ENCODE results near the gene GRIN1. TPM values are rescaled to one million over a fixed set of nuclear protein-coding genes. Genes with fewer than 3 reads are reported as not detected.

GRIN1 gene
- total RNA-seq, 1 donor from 2014 or later = 0.18 TPM

DNA sequence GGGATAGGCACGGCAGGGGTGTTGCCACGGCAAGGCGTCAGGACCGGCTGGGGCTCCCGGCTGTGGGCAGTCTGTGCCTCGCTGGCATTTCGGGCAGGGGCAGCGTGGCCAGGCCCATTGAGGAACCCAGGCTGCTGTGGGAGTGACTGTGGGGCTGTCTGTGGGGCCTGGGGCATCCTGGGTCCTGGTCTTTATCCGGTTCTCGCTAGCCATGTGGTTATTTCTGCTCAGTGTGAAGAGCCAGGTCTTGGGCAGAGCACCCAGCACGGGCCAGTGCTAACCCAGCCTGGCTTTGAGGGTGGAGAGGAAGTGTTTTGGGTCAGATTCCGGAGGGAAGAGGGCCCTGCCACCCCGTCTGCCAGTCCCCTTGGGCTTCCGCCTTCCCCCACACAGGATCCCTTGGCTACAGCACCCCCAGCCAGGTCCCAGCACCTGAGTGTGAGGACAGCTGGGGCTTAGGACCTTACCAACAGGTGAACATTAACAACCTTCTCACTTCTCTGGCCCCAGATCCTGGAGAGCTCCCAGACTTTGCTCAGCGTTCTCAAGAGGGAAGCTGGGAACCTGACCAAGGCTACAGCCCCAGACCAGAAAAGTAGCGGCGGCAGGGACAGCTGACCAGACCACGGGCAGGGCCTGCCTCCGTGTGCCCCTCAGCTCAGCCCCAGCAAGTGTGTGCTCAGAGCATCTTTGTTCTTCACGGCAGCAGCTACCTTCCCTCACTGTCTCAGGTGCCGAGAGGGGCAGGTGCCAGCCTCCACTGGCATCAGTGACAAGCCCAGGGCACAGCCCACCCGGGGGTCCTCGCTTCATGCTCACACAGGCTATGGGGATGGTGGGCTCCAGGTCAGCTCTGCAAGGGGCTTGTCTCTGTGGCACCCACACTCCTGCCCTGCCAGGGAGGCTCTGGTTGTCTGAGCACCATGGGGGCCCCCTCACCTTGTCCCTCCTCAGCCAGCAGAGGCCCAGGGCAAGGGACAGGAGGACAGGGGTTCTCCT lies 50.6 kb downstream of the GRIN1 start:
- DNase-seq (ENCODE audit: low read depth) (no peak), FAIRE-seq (no peak)
- peaks cover 7% of the 10 kb centered on the region for H3K36me3 Mint-ChIP-seq (ENCODE audit: low read depth, unreplicated experiment)
- peak overlapping the region; percentile 87 for H2AFZ ChIP-seq (ENCODE audit: low read depth, low read length)
- H3K9me3 Mint-ChIP-seq (ENCODE audit: unreplicated experiment) = no peaks in the 10 kb centered on the region
- peak overlapping the region; percentile 99 for H3K4me2 ChIP-seq (ENCODE audit: low read length)
- peaks cover 19% of the 10 kb centered on the region for H3K4me1 ChIP-seq (ENCODE audit: insufficient read depth, low read length)
- no peaks in the 10 kb centered on the region for H3K27me3 ChIP-seq (ENCODE audit: insufficient read depth, low read length)
- H3K27ac ChIP-seq (ENCODE audit: low read depth, low read length) = peak overlapping the region; percentile 90
- H3K9ac ChIP-seq (ENCODE audit: low read length) = peak overlapping the region; percentile 93
- no peaks in the 10 kb centered on the region for H3K36me3 ChIP-seq (ENCODE audit: insufficient read depth, low read length)
- peak overlapping the region; percentile 95 for H3K4me3 Mint-ChIP-seq (ENCODE audit: unreplicated experiment)
- H3K9me3 ChIP-seq (ENCODE audit: insufficient read depth, low read depth, low read length) = no peaks in the 10 kb centered on the region
- H3K4me3 ChIP-seq (ENCODE audit: insufficient read depth, low read depth, low read length) = peak overlapping the region; percentile 94
- H3K79me2 ChIP-seq (ENCODE audit: insufficient read depth, low read length) = peaks cover 78% of the 10 kb centered on the region
- peaks cover 17% of the 10 kb centered on the region for H3K4me1 Mint-ChIP-seq (ENCODE audit: low read depth, unreplicated experiment)
- peaks cover 73% of the 10 kb centered on the region for H4K20me1 ChIP-seq (ENCODE audit: insufficient read depth, low read length)
- H3K27ac Mint-ChIP-seq (ENCODE audit: unreplicated experiment) = peak overlapping the region; percentile 87
- TF ChIP-seq, protein P1, sequence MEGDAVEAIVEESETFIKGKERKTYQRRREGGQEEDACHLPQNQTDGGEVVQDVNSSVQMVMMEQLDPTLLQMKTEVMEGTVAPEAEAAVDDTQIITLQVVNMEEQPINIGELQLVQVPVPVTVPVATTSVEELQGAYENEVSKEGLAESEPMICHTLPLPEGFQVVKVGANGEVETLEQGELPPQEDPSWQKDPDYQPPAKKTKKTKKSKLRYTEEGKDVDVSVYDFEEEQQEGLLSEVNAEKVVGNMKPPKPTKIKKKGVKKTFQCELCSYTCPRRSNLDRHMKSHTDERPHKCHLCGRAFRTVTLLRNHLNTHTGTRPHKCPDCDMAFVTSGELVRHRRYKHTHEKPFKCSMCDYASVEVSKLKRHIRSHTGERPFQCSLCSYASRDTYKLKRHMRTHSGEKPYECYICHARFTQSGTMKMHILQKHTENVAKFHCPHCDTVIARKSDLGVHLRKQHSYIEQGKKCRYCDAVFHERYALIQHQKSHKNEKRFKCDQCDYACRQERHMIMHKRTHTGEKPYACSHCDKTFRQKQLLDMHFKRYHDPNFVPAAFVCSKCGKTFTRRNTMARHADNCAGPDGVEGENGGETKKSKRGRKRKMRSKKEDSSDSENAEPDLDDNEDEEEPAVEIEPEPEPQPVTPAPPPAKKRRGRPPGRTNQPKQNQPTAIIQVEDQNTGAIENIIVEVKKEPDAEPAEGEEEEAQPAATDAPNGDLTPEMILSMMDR (IDR thresholded peaks at IDR 0.05; ENCODE audit: insufficient read depth, low read depth, low read length) = no peak
- TF ChIP-seq EZH2 (IDR thresholded peaks at IDR 0.05; ENCODE audit: insufficient read depth, low read length) = no peak
- no peaks in the 10 kb centered on the region for H3K27me3 Mint-ChIP-seq (ENCODE audit: low read depth, unreplicated experiment)

DNA sequence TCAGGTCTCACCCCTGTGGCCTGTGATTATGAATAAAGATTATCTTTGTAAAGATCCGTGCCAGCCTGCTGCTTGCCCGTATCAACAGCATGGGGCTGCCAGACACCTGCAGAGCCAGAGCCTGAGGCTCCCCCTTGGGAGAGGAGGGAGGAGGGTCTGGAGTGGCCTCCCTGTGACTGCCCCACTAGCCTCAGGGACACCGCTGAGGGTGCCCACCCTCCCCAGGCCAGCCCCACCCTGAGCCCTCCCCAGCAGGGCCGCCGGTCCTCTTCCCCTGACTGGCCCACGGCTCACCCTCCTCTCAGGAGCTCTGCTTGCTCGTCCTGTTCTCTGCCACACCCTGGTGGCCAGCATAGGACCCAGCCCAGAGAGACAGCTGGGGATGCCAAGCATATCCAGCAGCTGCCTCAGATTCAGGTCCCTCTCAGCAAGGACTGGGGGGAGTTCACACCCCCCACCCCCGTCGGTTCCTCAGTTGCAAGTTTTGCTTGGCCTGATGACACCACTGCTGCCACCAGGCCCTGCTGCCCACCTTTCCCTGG lies 51.4 kb downstream of the GRIN1 start:
- Mint-ChIP-seq H3K4me3 (ENCODE audit: unreplicated experiment) (peak overlapping the region; percentile 95), H3K27me3 (ENCODE audit: low read depth, unreplicated experiment) (no peaks in the 10 kb centered on the region), H3K27ac (ENCODE audit: unreplicated experiment) (peak overlapping the region; percentile 26), H3K36me3 (ENCODE audit: low read depth, unreplicated experiment) (peaks cover 7% of the 10 kb centered on the region), H3K4me1 (ENCODE audit: low read depth, unreplicated experiment) (peaks cover 20% of the 10 kb centered on the region), H3K9me3 (ENCODE audit: unreplicated experiment) (no peaks in the 10 kb centered on the region)
- DNase-seq (ENCODE audit: low read depth) = no peak
- H3K9ac ChIP-seq (ENCODE audit: low read length) = peak overlapping the region; percentile 93
- peak overlapping the region; percentile 99 for H3K4me2 ChIP-seq (ENCODE audit: low read length)
- H4K20me1 ChIP-seq (ENCODE audit: insufficient read depth, low read length) = peaks cover 80% of the 10 kb centered on the region
- H3K36me3 ChIP-seq (ENCODE audit: insufficient read depth, low read length) = no peaks in the 10 kb centered on the region
- no peaks in the 10 kb centered on the region for H3K9me3 ChIP-seq (ENCODE audit: insufficient read depth, low read depth, low read length)
- peaks cover 19% of the 10 kb centered on the region for H3K4me1 ChIP-seq (ENCODE audit: insufficient read depth, low read length)
- TF ChIP-seq, protein P1 (IDR thresholded peaks at IDR 0.05; ENCODE audit: insufficient read depth, low read depth, low read length) = no peak
- no peak overlapping the region for H3K4me3 ChIP-seq (ENCODE audit: insufficient read depth, low read depth, low read length)
- H2AFZ ChIP-seq (ENCODE audit: low read depth, low read length) = no peak overlapping the region
- no peak overlapping the region for H3K27ac ChIP-seq (ENCODE audit: low read depth, low read length)
- H3K27me3 ChIP-seq (ENCODE audit: insufficient read depth, low read length) = no peaks in the 10 kb centered on the region
- peaks cover 81% of the 10 kb centered on the region for H3K79me2 ChIP-seq (ENCODE audit: insufficient read depth, low read length)
- FAIRE-seq = no peak

Data from astrocyte (in vitro differentiated cells and primary cell).